ENCODE results near the gene SMARCA2.

DNA sequence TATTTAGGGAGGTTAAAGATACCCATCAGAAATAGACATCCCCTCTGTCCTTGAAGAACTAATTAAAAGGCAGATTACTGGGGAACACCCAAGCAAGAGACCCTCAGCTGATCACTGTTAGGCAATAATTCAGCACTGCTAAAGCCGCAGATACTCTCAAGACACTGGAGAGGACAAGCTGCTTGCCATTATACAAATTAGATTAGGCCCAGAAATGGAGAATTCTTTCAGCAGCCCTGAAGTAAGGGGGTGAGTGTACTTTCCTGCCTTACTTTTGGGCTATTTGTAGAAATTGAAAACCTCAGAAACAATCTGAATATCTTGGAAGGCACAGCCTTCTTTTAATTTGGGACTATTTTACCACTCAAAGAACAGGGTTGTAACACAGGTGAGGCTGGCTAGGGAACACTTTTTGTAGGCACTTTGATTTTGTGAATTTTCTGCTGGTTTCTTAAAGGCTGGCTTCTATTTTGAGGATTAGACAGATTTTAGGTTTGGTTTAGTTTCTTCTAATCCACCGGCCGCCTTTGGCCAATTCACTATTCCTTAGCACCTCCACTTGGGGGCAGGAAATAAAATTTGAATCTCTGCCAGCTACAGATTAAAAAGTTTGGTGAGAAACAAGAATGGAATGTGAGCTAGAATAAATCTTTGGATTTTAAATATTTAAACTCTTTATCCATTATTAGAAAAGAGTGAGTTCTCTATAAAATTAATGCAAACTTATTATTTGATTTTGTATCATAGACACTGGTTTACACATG is 106.0 kb downstream of the SMARCA2 start:
- TF ChIP-seq EZH2phosphoT487 (conservative IDR thresholded peaks at IDR 0.05; ENCODE audit: low read length), result no peak
- TF ChIP-seq, protein P1, sequence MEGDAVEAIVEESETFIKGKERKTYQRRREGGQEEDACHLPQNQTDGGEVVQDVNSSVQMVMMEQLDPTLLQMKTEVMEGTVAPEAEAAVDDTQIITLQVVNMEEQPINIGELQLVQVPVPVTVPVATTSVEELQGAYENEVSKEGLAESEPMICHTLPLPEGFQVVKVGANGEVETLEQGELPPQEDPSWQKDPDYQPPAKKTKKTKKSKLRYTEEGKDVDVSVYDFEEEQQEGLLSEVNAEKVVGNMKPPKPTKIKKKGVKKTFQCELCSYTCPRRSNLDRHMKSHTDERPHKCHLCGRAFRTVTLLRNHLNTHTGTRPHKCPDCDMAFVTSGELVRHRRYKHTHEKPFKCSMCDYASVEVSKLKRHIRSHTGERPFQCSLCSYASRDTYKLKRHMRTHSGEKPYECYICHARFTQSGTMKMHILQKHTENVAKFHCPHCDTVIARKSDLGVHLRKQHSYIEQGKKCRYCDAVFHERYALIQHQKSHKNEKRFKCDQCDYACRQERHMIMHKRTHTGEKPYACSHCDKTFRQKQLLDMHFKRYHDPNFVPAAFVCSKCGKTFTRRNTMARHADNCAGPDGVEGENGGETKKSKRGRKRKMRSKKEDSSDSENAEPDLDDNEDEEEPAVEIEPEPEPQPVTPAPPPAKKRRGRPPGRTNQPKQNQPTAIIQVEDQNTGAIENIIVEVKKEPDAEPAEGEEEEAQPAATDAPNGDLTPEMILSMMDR (IDR thresholded peaks at IDR 0.05; ENCODE audit: insufficient read depth, low read length, poor library complexity, severe bottlenecking), result no peak

Measured in SU-DHL-6 (cell line).